GM23248 (cell line): ENCODE measurements around the gene TCF12.

Experiments
- EZH2 ChIP-seq: fragments of 200-600 bp; sonication (generic); IDR thresholded peaks from 2 replicates; pipeline ENCODE4 v1.6.1; 2018; ENCODE audit warnings: antibody characterized with exemption, mild to moderate bottlenecking; ENCODE audit not compliant: insufficient read depth, poor library complexity, severe bottlenecking
- EZH2phosphoT487 ChIP-seq: fragments of 200-600 bp; sonication (generic); IDR thresholded peaks from 2 replicates; pipeline ENCODE4 v1.6.1; 2018; ENCODE audit warnings: antibody characterized with exemption, moderate library complexity, mild to moderate bottlenecking, low read depth; ENCODE audit not compliant: insufficient read depth

- TF ChIP-seq EZH2 (no peak), EZH2phosphoT487 (no peak)
These were observed 23.7 kb downstream of the TCF12 start for GRCh38 chr15:56942118-56942517.
